OCI-LY7 (cell line): ENCODE measurements around the gene TCP11. TPM values are rescaled to one million over a fixed set of nuclear protein-coding genes. Genes with fewer than 3 reads are reported as not detected.

Experiments
- BruUV-seq: library from RNA; stranded (reverse); fragments of 400-500 nt; replicated peaks from 2 replicates; lab custom pipeline; 2021; lab: Mats Ljungman, UMichigan
- CTCF ChIA-PET: fragments of 300-600 bp; sonication (Branson Sonifier 250); formaldehyde crosslinking; loops from one replicate; lab custom pipeline; 2022; ENCODE audit warnings: antibody characterized with exemption; ENCODE audit not compliant: unreplicated experiment; lab: Charles Lee
- POLR2A ChIA-PET: fragments of 300-600 bp; sonication (Branson Sonifier 250); formaldehyde crosslinking; loops from one replicate; lab custom pipeline; 2022; ENCODE audit warnings: antibody characterized with exemption; lab: Charles Lee
- DNase-seq: peaks from one replicate; pipeline ENCODE4 v3.0.0-alpha.2; 2015; ENCODE audit warnings: low spot score
- H2AFZ ChIP-seq: fragments of 200-600 bp; sonication (generic), shearing (Covaris generic); 2 replicates; pipeline ENCODE4 v1.6.1; 2014; ENCODE audit warnings: mild to moderate bottlenecking, antibody characterized with exemption, low read length, moderate library complexity
- H3K27ac ChIP-seq: fragments of 200-600 bp; sonication (generic); 2 replicates; pipeline ENCODE4 v1.5.1; 2014; ENCODE audit warnings: mixed run types, low read depth, mild to moderate bottlenecking, moderate library complexity, low read length, inconsistent platforms; ENCODE audit not compliant: poor library complexity, severe bottlenecking
- H3K36me3 ChIP-seq: fragments of 200-600 bp; sonication (generic); 2 replicates; pipeline ENCODE4 v1.6.1; 2014; ENCODE audit warnings: mild to moderate bottlenecking, antibody characterized with exemption, low read length, moderate library complexity, mixed read lengths; ENCODE audit not compliant: insufficient read depth
- H3K4me1 ChIP-seq: fragments of 200-600 bp; sonication (generic); 2 replicates; pipeline ENCODE4 v1.5.1; 2014; ENCODE audit warnings: mild to moderate bottlenecking, low read length; ENCODE audit not compliant: insufficient read depth, poor library complexity, severe bottlenecking
- H3K4me2 ChIP-seq: fragments of 200-600 bp; sonication (generic); 2 replicates; pipeline ENCODE4 v1.6.1; 2014; ENCODE audit warnings: mild to moderate bottlenecking, low read length
- H3K4me3 ChIP-seq: fragments of 200-600 bp; sonication (generic); 2 replicates; pipeline ENCODE4 v1.5.1; 2014; ENCODE audit warnings: mild to moderate bottlenecking, low read depth, low read length; ENCODE audit not compliant: poor library complexity, severe bottlenecking
- H3K79me2 ChIP-seq: fragments of 200-600 bp; sonication (generic); 2 replicates; pipeline ENCODE4 v1.6.1; 2016; ENCODE audit warnings: low read depth, mild to moderate bottlenecking, low read length, moderate library complexity, mixed read lengths; ENCODE audit not compliant: insufficient read depth
- H3K9me2 ChIP-seq: fragments of 200-600 bp; sonication (generic); 2 replicates; pipeline ENCODE4 v1.6.1; 2016; ENCODE audit warnings: mild to moderate bottlenecking, low read length, mixed read lengths; ENCODE audit not compliant: insufficient read depth
- H3K9me3 ChIP-seq: fragments of 200-600 bp; sonication (generic); 2 replicates; pipeline ENCODE4 v1.6.1; 2014; ENCODE audit warnings: mild to moderate bottlenecking, mixed run types, low read length, mixed read lengths
- H4K20me1 ChIP-seq: fragments of 200-600 bp; sonication (generic); 2 replicates; pipeline ENCODE4 v1.6.1; 2014; ENCODE audit warnings: mild to moderate bottlenecking, antibody characterized with exemption, low read length, moderate library complexity, mixed read lengths; ENCODE audit not compliant: insufficient read depth
- CTCF ChIP-seq: fragments of 200-600 bp; sonication (generic); conservative IDR thresholded peaks from 2 replicates; pipeline ENCODE4 v1.5.1; 2014; ENCODE audit warnings: mild to moderate bottlenecking, antibody characterized with exemption, low read length, moderate library complexity, mixed read lengths
- EZH2phosphoT487 ChIP-seq: fragments of 200-600 bp; sonication (generic); IDR thresholded peaks from 2 replicates; pipeline ENCODE4 v1.6.1; 2018; ENCODE audit warnings: low read depth, borderline replicate concordance, mild to moderate bottlenecking, mixed run types, antibody characterized with exemption, low read length, moderate library complexity, mixed read lengths
- intact Hi-C: fragments of 100-400 bp; cut with micrococcal nuclease; formaldehyde crosslinking; loops from one replicate; pipeline ENCODE4 v1.10.0; 2022; ENCODE audit not compliant: unreplicated experiment
- total RNA-seq, 2 experiments: library from RNA; depleted of rRNA in 1 of 2; stranded (reverse); fragments of >200 nt in 1 of 2; shearing (Covaris generic) in 1 of 2; gene quantifications; 2 replicates each; pipeline ENCODE4 v1.2.3, GENCODE V29; 2014 to 2022

TCP11 gene
- total RNA-seq, 2 experiments from 2014 or later, result not detected

GRCh38 chr6:35183281-35183680, 42.1 kb upstream of the TCP11 start:
- no peaks in the 10 kb centered on the region for H3K9me3 ChIP-seq
- intact Hi-C loops, result no loop called here
- ChIA-PET POLR2A (no interaction called here), CTCF (no interaction called here)
- no TSS peak for BruUV-seq
- no peak overlapping the region for H3K4me3 ChIP-seq
- H3K79me2 ChIP-seq, result no peaks in the 10 kb centered on the region
- no peaks in the 10 kb centered on the region for H3K4me1 ChIP-seq
- TF ChIP-seq CTCF (no peak), EZH2phosphoT487 (no peak)
- H4K20me1 ChIP-seq, result no peaks in the 10 kb centered on the region
- no peaks in the 10 kb centered on the region for H3K9me2 ChIP-seq
- no peak for DNase-seq
- H3K4me2 ChIP-seq, result no peak overlapping the region
- no peak overlapping the region for H3K27ac ChIP-seq
- H2AFZ ChIP-seq, result no peak overlapping the region
- H3K36me3 ChIP-seq, result no peaks in the 10 kb centered on the region

DNA sequence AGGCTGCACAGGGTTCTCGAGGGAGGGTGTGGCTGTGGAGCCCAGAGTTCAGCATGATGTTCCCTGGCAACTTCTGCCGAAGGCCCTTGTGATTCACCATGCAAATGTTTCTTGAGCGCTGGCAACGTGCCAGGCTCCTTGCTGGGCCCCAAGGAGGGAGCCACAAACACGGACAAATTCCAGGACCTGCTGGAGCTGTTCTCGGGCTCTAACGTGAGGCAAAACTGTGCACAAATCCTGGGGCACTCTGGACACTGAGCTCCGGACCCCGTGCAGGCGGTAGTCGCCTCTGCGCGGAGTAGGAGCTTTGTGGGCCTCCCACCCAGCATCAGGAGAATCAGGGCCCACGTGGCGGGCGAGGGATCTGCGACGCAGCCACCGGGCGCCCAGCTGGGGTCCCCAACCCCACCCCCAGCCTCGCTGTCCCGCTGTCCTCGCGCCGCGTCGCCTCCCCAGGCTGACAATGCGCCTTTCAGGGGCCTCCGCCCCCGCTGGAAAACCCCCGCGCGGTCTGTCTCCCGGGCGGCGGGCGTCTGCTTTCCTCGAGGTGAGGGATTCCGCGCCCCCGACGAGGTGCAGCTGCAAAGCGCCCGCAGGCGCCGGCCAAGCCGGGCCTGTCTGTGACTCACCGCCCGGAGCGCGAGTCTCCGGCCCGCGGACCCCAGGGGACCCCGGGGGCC, 40.9 kb upstream of the TCP11 start:
- intact Hi-C loops, result no loop called here
- ChIA-PET CTCF (no interaction called here), POLR2A (no interaction called here)
- no peak overlapping the region for H3K4me2 ChIP-seq
- no peak for DNase-seq
- no peaks in the 10 kb centered on the region for H3K36me3 ChIP-seq
- no peaks in the 10 kb centered on the region for H3K79me2 ChIP-seq
- no peak overlapping the region for H3K4me3 ChIP-seq
- no peak overlapping the region for H2AFZ ChIP-seq
- H3K9me2 ChIP-seq, result no peaks in the 10 kb centered on the region
- no TSS peak for BruUV-seq
- no peaks in the 10 kb centered on the region for H4K20me1 ChIP-seq
- TF ChIP-seq CTCF, result no peak
- TF ChIP-seq EZH2phosphoT487, result no peak
- no peaks in the 10 kb centered on the region for H3K4me1 ChIP-seq
- H3K27ac ChIP-seq, result no peak overlapping the region
- H3K9me3 ChIP-seq, result no peaks in the 10 kb centered on the region

DNA sequence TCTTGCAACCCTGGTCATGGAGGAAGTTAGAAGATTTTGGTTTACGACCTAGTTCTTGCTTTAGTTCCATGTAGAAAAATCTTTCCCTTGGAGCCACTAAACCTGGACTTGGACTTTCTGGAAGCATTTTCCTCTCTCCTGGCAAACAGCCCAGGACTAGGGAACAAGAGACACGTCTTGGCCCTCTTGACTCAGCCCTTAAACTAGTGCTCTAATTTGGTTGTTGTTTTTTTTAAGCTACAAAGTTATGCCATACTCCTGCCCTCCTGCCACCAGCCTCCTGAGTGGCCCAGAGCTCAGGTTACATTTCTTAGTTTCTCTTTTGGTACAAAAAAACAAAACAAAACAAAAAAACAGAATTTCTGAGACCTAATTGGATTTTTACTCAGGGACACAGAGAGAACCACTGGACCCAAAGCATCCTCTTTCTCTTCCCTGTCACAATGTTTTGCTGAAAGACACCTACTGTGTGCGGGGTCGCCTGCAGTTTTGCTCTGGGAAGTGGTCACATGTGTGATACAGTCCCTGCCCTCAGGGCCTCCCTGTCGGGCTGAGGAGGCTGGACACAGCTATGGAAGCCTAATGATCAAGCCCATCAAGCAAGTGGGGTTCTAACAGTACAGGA, 40.3 kb upstream of the TCP11 start:
- Histone ChIP-seq H3K4me3 (no peak overlapping the region), H3K4me1 (no peaks in the 10 kb centered on the region), H3K4me2 (no peak overlapping the region), H2AFZ (no peak overlapping the region), H4K20me1 (no peaks in the 10 kb centered on the region), H3K9me2 (no peaks in the 10 kb centered on the region), H3K79me2 (no peaks in the 10 kb centered on the region), H3K36me3 (no peaks in the 10 kb centered on the region), H3K27ac (no peak overlapping the region), H3K9me3 (no peaks in the 10 kb centered on the region)
- intact Hi-C loops, result no loop called here
- TF ChIP-seq EZH2phosphoT487, result no peak
- no peak for TF ChIP-seq CTCF
- POLR2A ChIA-PET, result no interaction called here
- DNase-seq, result no peak
- CTCF ChIA-PET, result no interaction called here
- BruUV-seq, result no TSS peak
